Retinal pigment epithelial cell (primary cell): ENCODE data around the gene CD200R1L.
A peak's percentile ranks its signal among the peaks of the same experiment; 100 is the strongest.

Source experiments
- DNase-seq: peaks from one replicate; pipeline ENCODE4 v3.0.0-alpha.2; 2010; ENCODE audit warnings: low read depth
- H3K4me3 ChIP-seq: 2 replicates; pipeline ENCODE4 v1.5.1; 2011; ENCODE audit warnings: mild to moderate bottlenecking, low read length, control low read depth, moderate library complexity
- TF ChIP-seq, protein P1 (sequence below): conservative IDR thresholded peaks from 2 replicates; pipeline ENCODE4 v1.5.1; 2011; ENCODE audit warnings: low read depth, low read length, control low read depth, inconsistent platforms

CD200R1L gene

DNA sequence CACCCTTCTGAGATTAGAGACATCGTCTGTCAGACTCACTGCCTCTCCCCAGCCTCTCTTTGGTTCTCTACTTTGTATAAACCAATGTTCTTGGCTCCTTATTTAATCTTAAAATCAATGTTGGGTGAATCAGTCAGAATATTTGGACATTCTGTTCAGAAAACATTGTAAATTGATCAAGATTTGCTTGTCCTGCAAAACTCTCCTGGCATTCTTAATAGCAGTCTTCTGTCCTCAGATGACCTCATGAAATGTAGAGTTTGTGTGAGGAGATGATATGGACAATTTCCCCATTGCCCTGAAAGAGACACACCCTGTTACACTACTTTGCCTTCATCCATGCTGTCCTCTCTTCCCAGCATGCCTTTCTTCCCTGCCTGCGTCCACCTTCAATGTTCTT lies 33.6 kb downstream of the CD200R1L start:
- DNase-seq, result no peak
- TF ChIP-seq, protein P1, sequence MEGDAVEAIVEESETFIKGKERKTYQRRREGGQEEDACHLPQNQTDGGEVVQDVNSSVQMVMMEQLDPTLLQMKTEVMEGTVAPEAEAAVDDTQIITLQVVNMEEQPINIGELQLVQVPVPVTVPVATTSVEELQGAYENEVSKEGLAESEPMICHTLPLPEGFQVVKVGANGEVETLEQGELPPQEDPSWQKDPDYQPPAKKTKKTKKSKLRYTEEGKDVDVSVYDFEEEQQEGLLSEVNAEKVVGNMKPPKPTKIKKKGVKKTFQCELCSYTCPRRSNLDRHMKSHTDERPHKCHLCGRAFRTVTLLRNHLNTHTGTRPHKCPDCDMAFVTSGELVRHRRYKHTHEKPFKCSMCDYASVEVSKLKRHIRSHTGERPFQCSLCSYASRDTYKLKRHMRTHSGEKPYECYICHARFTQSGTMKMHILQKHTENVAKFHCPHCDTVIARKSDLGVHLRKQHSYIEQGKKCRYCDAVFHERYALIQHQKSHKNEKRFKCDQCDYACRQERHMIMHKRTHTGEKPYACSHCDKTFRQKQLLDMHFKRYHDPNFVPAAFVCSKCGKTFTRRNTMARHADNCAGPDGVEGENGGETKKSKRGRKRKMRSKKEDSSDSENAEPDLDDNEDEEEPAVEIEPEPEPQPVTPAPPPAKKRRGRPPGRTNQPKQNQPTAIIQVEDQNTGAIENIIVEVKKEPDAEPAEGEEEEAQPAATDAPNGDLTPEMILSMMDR, result no peak
- no peak overlapping the region for H3K4me3 ChIP-seq

DNA sequence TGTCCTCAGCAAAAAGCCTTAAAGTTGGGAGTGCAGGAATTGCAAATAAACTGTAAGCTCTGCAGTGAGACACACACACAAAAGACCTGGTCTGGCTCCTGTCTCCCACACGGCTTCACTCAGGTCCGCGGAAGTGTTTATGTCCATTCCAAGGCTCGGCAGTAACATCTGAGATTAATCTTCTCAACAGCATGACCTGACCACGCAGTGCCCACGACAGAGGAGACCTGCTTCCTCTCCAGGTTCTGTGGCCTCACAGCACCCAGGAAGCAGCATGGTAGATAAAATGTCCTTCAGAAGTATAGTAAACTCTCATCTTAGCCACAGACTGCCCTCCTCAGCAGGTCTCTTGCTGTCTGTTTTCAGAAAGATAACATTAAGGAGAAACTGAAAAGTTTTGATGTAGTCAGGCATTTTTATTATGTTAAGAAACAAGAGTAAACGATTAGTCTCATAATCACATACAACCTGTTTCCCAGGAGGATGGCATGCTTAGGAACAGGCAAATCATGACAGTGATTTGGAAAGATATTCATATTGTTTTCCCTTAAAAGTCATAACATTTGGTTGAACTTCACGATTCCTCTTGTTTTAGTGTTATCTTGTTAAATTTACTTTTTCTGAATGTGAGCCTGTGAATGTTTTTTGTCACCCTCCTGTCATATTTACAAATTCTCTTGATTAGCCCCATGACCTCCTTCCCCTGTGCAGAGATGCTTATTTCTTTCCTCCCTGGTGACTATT lies 34.6 kb downstream of the CD200R1L start:
- DNase-seq, result no peak
- H3K4me3 ChIP-seq, result no peak overlapping the region
- TF ChIP-seq, protein P1, result no peak

DNA sequence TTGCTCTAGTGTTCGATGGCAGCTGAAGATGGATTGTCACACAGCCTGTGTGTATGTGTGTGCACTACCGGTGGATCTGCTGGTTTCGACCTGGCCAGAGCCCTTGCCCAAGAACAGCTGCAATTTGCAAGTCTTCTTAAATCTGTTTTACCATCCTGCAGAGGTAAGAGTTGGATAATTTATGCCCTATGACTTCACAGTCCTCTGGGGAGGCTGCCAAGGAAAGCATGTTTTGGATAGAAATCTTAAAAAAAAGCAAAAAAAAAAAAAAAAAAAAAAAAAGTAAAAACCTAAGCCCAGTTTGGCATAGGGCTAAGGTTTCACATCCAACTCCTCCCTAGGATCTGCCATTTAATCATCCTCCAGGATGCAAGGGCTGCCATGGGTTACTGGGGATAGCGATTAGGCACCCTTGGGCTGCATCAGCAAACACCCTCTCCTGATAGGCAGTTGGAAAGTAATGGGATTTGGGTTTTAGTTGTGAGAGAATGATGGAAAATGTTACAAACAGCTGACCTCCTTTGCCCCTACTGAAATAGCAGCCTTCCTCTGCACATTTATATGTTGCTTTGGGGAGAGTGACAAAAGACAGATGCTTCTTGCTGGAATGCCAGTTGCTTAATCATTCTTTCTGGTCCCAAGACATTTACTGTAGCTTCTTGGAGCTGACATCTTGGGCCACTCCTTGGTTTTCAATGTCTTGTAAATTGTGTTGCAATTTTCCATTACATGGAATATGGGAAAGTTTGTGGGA lies 35.4 kb downstream of the CD200R1L start:
- TF ChIP-seq, protein P1, result no peak

DNA sequence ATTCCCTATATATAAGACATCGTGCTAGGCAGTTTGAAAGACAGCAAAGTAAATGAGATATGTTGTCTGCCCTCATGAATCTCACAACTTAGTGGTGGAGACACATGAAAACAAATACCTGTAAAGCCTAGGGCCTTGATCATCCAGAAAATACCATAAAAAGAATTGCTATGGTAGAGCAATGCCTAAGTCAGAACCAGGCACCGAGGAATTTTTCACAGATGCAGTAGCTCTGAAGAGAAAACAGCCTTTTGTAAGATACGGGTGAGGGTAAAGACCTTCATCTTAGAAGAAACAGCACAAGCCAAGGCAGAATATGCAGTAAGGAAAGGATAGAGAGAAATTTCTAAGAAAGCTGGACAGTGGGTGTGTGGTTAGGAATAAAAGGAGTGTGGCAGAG lies 36.1 kb downstream of the CD200R1L start:
- H3K4me3 ChIP-seq, result no peak overlapping the region
- DNase-seq, result no peak
- TF ChIP-seq, protein P1, result no peak

More for the DNA sequence above, 35.4 kb downstream of the CD200R1L start:
- no peak overlapping the region for H3K4me3 ChIP-seq
- DNase-seq, result peak; percentile 17

DNA sequence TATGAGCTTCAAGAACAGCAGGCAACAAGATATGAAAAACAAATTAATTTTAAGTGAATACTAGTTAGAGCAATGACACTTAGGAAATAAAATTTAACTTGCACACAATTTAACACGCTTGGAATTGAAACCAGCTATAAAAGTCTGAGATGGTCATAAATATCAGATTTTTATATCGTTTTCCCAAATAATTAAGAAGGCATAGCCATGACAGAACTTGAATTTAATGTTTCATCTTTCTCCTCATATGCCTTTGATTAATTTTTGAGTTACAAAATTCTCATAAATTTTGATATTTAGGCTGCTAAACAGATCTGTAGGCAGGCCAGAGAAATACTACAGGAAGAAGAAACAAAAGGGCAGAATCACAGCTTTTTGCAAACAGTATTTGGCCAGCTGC lies 38.5 kb downstream of the CD200R1L start:
- no peak overlapping the region for H3K4me3 ChIP-seq
- no peak for DNase-seq
- TF ChIP-seq, protein P1, result no peak

DNA sequence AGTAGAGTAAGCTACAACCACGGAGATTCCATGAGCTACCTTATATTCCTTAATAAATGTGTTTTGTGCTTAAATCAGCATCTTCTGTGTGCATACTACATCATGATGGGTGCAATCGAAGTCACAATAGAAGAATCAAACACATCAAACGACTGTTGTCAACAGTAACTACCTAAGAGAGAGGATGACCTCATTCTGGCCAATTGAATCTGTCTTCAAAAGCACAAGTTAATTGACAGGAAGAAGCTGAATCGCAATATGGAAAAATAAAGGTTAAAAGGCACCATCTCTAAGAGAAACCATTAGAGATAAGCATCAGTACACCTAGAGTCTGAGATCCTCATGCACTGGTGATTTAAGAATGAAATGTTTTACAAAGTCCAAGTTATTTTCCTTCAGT lies 39.0 kb downstream of the CD200R1L start:
- no peak overlapping the region for H3K4me3 ChIP-seq
- DNase-seq, result no peak
- TF ChIP-seq, protein P1, result no peak

DNA sequence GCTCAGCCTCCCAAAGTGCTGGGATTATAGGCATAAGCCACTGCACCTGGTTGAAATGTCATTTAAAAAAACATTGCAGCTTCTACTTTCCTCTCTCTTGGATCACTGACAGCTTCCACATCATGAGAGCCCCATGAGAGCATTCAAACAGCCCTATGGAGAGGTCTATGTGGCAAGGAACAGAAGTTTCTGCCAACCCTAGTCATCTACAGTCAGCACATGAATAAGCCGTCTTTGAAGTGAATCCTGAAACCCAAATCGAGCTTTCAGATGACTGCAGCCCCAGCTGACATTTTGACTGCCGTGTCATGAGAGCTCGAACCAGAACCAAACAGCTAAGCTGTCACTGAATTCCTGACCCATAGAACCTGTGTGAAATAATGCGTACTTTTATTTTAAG lies 39.8 kb downstream of the CD200R1L start:
- DNase-seq, result no peak

More for the DNA sequence above, 39.8 kb downstream of the CD200R1L start:
- no peak overlapping the region for H3K4me3 ChIP-seq
- TF ChIP-seq, protein P1, result no peak
